Adrenal gland (tissue), 12 donors: Measurements from ENCODE around the gene LYRM1. TPM values are rescaled to one million over a fixed set of nuclear protein-coding genes. Genes with fewer than 3 reads are reported as not detected.

Source experiments
- DNase-seq, 7 donors: peaks; one replicate each; pipeline ENCODE4 v3.0.0-alpha.2; 2019 to 2020
- H3K27ac ChIP-seq, 5 donors: fragments of 200-600 bp; sonication (generic) in 4 of 5; 1 replicate in 3 of 5; 2 replicates in 2 of 5; pipeline versions ENCODE4 v1.5.1 to v1.8.0; 2016 to 2020; ENCODE audit warnings: mild to moderate bottlenecking in 1 of 5
- H3K27me3 ChIP-seq: fragments of 200-600 bp; 2 replicates; pipeline ENCODE4 v1.8.0; 2021
- H3K36me3 ChIP-seq, 2 donors: fragments of 200-600 bp; replicated peaks in 1 of 2; 1 replicate in 1 of 2; 2 replicates in 1 of 2; pipeline versions ENCODE4 v1.5.1 to v1.8.0; 2018 to 2022
- H3K4me1 ChIP-seq, 2 donors: fragments of 200-600 bp; replicated peaks in 1 of 2; 1 replicate in 1 of 2; 2 replicates in 1 of 2; pipeline versions ENCODE4 v1.5.1 to v1.8.0; 2018 to 2021
- H3K4me3 ChIP-seq, 4 donors: fragments of 200-600 bp; sonication (generic) in 3 of 4; one replicate each; pipeline ENCODE4 v1.5.1; 2016 to 2018
- H3K9me3 ChIP-seq, 3 donors: fragments of 200-600 bp; sonication (generic) in 1 of 3; replicated peaks in 1 of 3; 1 replicate in 2 of 3; 2 replicates in 1 of 3; pipeline versions ENCODE4 v1.5.1 to v1.8.0; 2016 to 2021
- CTCF ChIP-seq, 6 experiments: fragments of 450-650 bp in 4 of 6; fragments of 200-600 bp in 2 of 6; sonication (generic) in 1 of 6; IDR thresholded peaks; 1 replicate in 5 of 6; 2 replicates in 1 of 6; pipeline versions ENCODE4 v1.5.1 to v1.8.0; 2016 to 2021; ENCODE audit warnings: antibody characterized with exemption in 6 of 6, mild to moderate bottlenecking in 2 of 6, moderate library complexity in 1 of 6
- POLR2A ChIP-seq, 2 donors: fragments of 450-650 bp; IDR thresholded peaks; one replicate each; pipeline ENCODE4 v1.6.1; 2017; ENCODE audit warnings: antibody characterized with exemption in 2 of 2, mild to moderate bottlenecking in 2 of 2, moderate library complexity in 1 of 2
- WGBS, 4 donors: extraction: QIAGEN DNeasy Blood & Tissue Kit in 2 of 4; methylation state at CpG; one replicate each; pipeline versions ENCODE4 v1.1.5 to v1.1.7; 2013 to 2017; 5-methylcytosine and 5-hydroxymethylcytosine counted together
- intact Hi-C, 2 donors: fragments of 100-400 bp; cut with DNase I; formaldehyde crosslinking; loops; one replicate each; pipeline versions ENCODE4 v1.14.1 to v1.15.0; 2022 to 2023
- polyA plus RNA-seq, 3 donors: library from polyadenylated mRNA; stranded (reverse); fragments of 200-250 nt in 2 of 3; fragments of 350-450 nt in 1 of 3; fragmentation: Illumina TruSeq in 1 of 3; extraction: RNeasy Lipid Tissue Mini Kit (QIAGEN cat#74804) in 1 of 3; gene quantifications; one replicate each; pipeline ENCODE4 v1.2.3, GENCODE V29; 2013 to 2014
- total RNA-seq, 9 donors: library from RNA; depleted of rRNA in 4 of 9; stranded (reverse); fragments of >200 nt in 4 of 9; fragments of 120-200 nt in 1 of 9; fragmentation: NEBNext Ultra II Directional in 1 of 9; extraction: Animal tissue kit (Norgen Biotek cat#: 25700) in 1 of 9; gene quantifications; one replicate each; pipeline versions ENCODE4 v1.1.0 to v1.2.4, GENCODE V29; 2013 to 2023
- donor health status: healthy with polysubstance abuse.
- donor health status: Bipolar disorder and iron deficiency.
- donor health status: DM: yes; HTN: yes; CAD: no.
- donor health status: DM: no; HTN: no; CAD: no.
- donor health status: DM: no; HTN: no; CAD: no.
- donor health status: DM: yes; HTN: yes; CAD: no.

Gene LYRM1
- total and polyA plus RNA-seq, 12 donors: 18.0 to 74.0 (median 38.0) TPM

GRCh38 chr16:20939611-20940010 lies 39.0 kb downstream of the LYRM1 start:
- Histone ChIP-seq H3K27ac (no peak overlapping the region), H3K4me3 (no peak overlapping the region), H3K27me3 (no peaks in the 10 kb centered on the region), H3K36me3 (no peaks in the 10 kb centered on the region), H3K4me1 (no peaks in the 10 kb centered on the region), H3K9me3 (no peaks in the 10 kb centered on the region)
- no peak for DNase-seq
- no peak for TF ChIP-seq CTCF (IDR thresholded peaks at IDR 0.05)
- no peak for TF ChIP-seq POLR2A (IDR thresholded peaks at IDR 0.05)
- intact Hi-C loops: loop anchor here in 1 of 2 donors (10.0 kb wide), 1 partner anchor 85 kb away; no protein-coding TSS in a partner anchor

DNA sequence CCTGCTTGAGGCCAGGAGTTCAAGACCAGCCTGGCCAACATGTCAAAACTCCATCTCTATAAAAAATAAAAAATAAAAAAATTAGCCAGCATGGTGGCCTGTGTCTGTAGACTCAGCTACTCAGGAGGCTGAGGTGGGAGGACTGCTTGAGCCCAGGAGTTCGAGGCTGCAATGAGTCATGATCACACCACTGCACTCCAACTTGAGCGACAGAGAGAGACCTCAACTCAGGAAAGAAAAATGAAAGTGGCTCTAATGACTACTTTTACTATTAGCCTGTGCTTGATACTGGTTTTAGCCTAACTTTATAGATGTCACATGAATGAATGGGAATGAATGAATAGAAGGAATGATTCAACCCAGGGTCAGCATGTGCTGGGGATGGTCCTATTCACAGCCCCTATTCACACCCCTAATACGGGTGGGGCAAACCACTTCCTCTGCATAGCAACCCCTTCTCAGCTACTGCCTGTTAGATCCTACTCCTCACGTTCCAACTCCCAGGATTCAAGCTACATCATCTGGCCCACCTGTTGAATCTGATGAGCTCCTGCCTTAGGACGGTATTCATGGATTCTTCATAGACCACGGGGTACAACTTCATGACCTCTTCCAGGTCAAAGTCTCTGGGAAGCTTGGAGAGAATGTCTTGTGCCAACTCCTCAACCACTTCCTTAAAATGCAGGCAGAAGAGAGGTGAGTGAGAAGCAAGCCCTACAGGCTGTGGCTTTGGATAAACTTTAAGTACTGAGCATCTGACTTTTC lies 40.5 kb downstream of the LYRM1 start:
- Histone ChIP-seq H3K27me3 (no peaks in the 10 kb centered on the region), H3K36me3 (no peaks in the 10 kb centered on the region), H3K4me1 (no peaks in the 10 kb centered on the region), H3K9me3 (no peaks in the 10 kb centered on the region), H3K4me3 (no peak overlapping the region), H3K27ac (no peak overlapping the region)
- intact Hi-C loops: loop anchor here in 1 of 2 donors (10.0 kb wide), 1 partner anchor 86 kb away; no protein-coding TSS in a partner anchor
- TF ChIP-seq CTCF (IDR thresholded peaks at IDR 0.05) (no peak), POLR2A (IDR thresholded peaks at IDR 0.05) (no peak)
- no peak for DNase-seq
- WGBS, 4 donors: 64 to 78% (median 70%) methylated on average over 6 of the region's 6 CpGs

GRCh38 chr16:20941636-20941926 lies 41.0 kb downstream of the LYRM1 start:
- WGBS, 4 donors: 89 to 100% (median 95%) methylated on average over 1 to 6 of the region's 6 CpGs
- no peaks in the 10 kb centered on the region for H3K9me3 ChIP-seq
- intact Hi-C loops: loop anchor here in 1 of 2 donors (10.0 kb wide), 1 partner anchor 87 kb away; no protein-coding TSS in a partner anchor
- H3K36me3 ChIP-seq: no peaks in the 10 kb centered on the region
- no peak overlapping the region for H3K27ac ChIP-seq
- H3K27me3 ChIP-seq: no peaks in the 10 kb centered on the region
- no peaks in the 10 kb centered on the region for H3K4me1 ChIP-seq
- no peak overlapping the region for H3K4me3 ChIP-seq
- TF ChIP-seq POLR2A (IDR thresholded peaks at IDR 0.05) (no peak), CTCF (IDR thresholded peaks at IDR 0.05) (no peak)
- DNase-seq: no peak

DNA sequence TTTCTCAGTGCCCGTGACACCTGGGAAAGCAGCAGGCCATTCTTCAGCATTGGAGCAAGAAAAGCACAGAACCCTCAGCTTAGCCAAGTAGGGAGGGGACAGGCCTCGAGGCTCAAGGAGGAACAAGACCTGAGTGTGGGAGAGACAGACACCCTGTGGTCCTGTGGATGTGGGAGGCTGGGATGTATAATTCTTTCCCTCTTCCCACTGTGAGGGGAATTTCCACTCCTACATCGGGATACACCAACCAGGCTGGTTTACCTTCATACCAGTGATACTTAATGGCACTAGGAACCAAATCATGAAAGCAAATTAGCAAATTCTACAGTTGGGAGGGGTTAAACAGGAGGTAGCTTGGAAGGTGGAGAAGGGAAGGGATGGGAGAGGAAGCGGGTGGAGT lies 41.7 kb downstream of the LYRM1 start:
- Histone ChIP-seq H3K36me3 (no peaks in the 10 kb centered on the region), H3K4me1 (no peaks in the 10 kb centered on the region), H3K27me3 (no peaks in the 10 kb centered on the region), H3K27ac (no peak overlapping the region), H3K9me3 (no peaks in the 10 kb centered on the region), H3K4me3 (no peak overlapping the region)
- intact Hi-C loops: loop anchor here in 1 of 2 donors (10.0 kb wide), 1 partner anchor 87 kb away; no protein-coding TSS in a partner anchor
- DNase-seq: no peak
- 64 to 95% (median 85%) methylated on average over 4 of the region's 4 CpGs for WGBS, 4 donors
- no peak for TF ChIP-seq CTCF (IDR thresholded peaks at IDR 0.05)
- TF ChIP-seq POLR2A (IDR thresholded peaks at IDR 0.05): no peak
